ENCODE data around the gene TMEM108. TPM values are rescaled to one million over a fixed set of nuclear protein-coding genes. Genes with fewer than 3 reads are reported as not detected.

Gene TMEM108
- total and polyA plus RNA-seq, 11 donors: 0.14 to 2.8 (median 0.57) TPM

DNA sequence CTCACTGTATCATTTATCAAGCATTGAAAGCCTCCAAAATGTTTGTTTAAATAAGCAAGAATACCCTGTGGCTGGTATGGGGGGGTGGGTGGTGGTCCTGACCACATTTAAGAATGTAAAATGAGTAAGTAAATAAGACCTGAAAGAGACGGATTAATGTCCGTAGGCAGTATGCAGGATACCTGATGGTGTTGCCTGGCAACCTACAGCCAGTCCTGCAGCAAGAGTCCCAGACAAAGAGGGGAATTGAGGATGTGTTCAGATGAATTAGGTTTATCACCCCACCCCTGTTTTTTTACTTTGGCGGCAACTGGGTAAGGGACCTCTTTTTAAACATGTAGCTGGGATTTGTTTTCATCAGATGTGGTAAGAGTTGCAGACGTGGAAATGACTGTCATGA, 261.9 kb downstream of the TMEM108 start:
- DNase-seq (no peak), ATAC-seq (no peak)
- no peak for TF ChIP-seq POLR2A (IDR thresholded peaks at IDR 0.05)
- TF ChIP-seq, protein P1, sequence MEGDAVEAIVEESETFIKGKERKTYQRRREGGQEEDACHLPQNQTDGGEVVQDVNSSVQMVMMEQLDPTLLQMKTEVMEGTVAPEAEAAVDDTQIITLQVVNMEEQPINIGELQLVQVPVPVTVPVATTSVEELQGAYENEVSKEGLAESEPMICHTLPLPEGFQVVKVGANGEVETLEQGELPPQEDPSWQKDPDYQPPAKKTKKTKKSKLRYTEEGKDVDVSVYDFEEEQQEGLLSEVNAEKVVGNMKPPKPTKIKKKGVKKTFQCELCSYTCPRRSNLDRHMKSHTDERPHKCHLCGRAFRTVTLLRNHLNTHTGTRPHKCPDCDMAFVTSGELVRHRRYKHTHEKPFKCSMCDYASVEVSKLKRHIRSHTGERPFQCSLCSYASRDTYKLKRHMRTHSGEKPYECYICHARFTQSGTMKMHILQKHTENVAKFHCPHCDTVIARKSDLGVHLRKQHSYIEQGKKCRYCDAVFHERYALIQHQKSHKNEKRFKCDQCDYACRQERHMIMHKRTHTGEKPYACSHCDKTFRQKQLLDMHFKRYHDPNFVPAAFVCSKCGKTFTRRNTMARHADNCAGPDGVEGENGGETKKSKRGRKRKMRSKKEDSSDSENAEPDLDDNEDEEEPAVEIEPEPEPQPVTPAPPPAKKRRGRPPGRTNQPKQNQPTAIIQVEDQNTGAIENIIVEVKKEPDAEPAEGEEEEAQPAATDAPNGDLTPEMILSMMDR (IDR thresholded peaks at IDR 0.05): no peak
- Histone ChIP-seq H3K27ac (no peak overlapping the region), H3K36me3 (no peaks in the 10 kb centered on the region), H3K4me1 (peaks cover 0 to 25% (median 9%) of the 10 kb centered on the region in 12 donors), H3K27me3 (no peaks in the 10 kb centered on the region), H3K4me3 (no peak overlapping the region), H3K9me3 (no peaks in the 10 kb centered on the region)
- WGBS, 4 donors: 67 to 72% (median 70%) methylated on average over 4 of the region's 4 CpGs
- intact Hi-C loops (cut with DNase I): no loop called here

DNA sequence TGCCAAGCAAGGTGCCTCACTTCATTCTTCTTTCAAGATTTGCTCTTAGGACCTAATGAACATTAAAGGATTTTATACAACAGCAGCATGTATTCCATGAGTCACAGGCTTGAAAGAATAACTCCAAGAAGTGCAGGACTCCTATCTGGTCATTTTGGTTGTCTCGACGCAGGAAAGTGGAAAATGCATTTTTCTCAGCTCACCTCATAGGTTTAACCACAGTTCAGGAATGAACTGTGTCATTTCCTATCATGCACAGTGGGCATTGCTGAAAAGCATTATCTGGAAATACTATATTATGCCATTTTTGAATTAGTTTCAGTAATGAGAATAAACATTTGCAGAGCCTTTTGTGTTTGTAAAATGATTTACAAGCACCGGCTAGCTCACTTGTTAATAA, 263.0 kb downstream of the TMEM108 start:
- WGBS, 4 donors: 55 to 61% (median 56%) methylated on average over 3 of the region's 3 CpGs
- Histone ChIP-seq H3K4me3 (no peak overlapping the region), H3K27me3 (no peaks in the 10 kb centered on the region), H3K27ac (no peak overlapping the region), H3K36me3 (no peaks in the 10 kb centered on the region), H3K4me1 (peaks cover 0 to 14% (median 5%) of the 10 kb centered on the region in 12 donors), H3K9me3 (no peaks in the 10 kb centered on the region)
- TF ChIP-seq, protein P1 (IDR thresholded peaks at IDR 0.05): no peak
- TF ChIP-seq POLR2A (IDR thresholded peaks at IDR 0.05): no peak
- no peak for DNase-seq
- intact Hi-C loops (cut with DNase I): no loop called here
- ATAC-seq: no peak

DNA sequence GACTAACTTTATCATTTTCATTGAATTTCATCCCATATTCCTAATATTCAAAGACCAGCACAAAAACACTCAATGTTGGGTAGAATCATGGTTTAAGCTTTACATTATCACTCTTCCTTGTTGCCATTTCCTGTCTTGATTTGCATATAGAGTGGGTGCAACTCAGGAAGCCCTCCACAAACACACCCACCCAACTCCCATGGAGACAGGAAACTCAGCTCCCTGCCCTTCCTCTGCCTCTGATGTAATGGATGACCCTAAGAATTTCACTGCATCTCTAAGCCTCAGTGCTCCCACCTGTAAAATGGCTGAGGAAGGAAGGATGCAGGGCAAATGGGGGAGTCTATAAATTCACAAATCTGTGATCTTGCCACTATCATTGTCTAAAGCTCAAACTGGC, 263.5 kb downstream of the TMEM108 start:
- DNase-seq (no peak), ATAC-seq (no peak)
- Histone ChIP-seq H3K4me1 (peaks cover 0 to 8% (median 3%) of the 10 kb centered on the region in 12 donors), H3K27ac (no peak overlapping the region), H3K36me3 (no peaks in the 10 kb centered on the region), H3K4me3 (no peak overlapping the region), H3K27me3 (no peaks in the 10 kb centered on the region), H3K9me3 (no peaks in the 10 kb centered on the region)
- intact Hi-C loops (cut with DNase I): no loop called here
- no peak for TF ChIP-seq POLR2A (IDR thresholded peaks at IDR 0.05)
- TF ChIP-seq, protein P1 (IDR thresholded peaks at IDR 0.05): no peak

DNA sequence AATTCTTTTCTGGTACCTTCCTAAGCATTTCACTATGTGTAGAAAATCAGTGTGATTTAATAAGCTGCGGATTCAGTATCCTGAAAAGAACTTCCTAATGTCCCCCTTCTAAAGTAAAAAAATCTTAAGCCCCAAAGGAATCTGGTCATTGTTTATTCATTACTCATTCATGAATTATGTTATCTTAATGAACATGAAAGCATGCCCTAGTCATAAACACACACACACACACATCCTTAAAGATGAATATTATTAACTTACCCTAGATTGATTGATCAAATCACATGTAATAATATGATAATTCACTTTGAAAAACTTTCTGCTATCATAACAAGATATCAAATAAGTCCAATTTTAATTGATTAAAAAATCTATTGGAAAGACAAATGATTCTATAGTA, 265.2 kb downstream of the TMEM108 start:
- no peak for DNase-seq
- Histone ChIP-seq H3K4me1 (no peaks in the 10 kb centered on the region), H3K4me3 (no peak overlapping the region), H3K27ac (no peak overlapping the region), H3K27me3 (no peaks in the 10 kb centered on the region), H3K9me3 (peaks cover 0 to 4% (median 0%) of the 10 kb centered on the region in 12 donors), H3K36me3 (no peaks in the 10 kb centered on the region)
- TF ChIP-seq, protein P1 (IDR thresholded peaks at IDR 0.05): no peak
- TF ChIP-seq POLR2A (IDR thresholded peaks at IDR 0.05): no peak
- intact Hi-C loops (cut with DNase I): no loop called here
- no peak for ATAC-seq
- 86 to 97% (median 88%) methylated on average over 1 of the region's 1 CpG for WGBS, 4 donors

Data from heart left ventricle (tissue), 16 donors.